Liver (tissue), 9 donors: ENCODE measurements around the gene GNB5. TPM values are rescaled to one million over a fixed set of nuclear protein-coding genes. Genes with fewer than 3 reads are reported as not detected.

Experiments used
- DNase-seq: peaks from one replicate; pipeline ENCODE4 v3.0.0-alpha.2; 2017; ENCODE audit warnings: low spot score
- H3K27ac ChIP-seq, 2 donors: one replicate each; pipeline ENCODE4 v1.7.0; 2013; ENCODE audit warnings: inconsistent platforms in 2 of 2, low read length in 2 of 2, control low read depth in 1 of 2, low read depth in 1 of 2, mild to moderate bottlenecking in 1 of 2
- H3K27me3 ChIP-seq, 4 donors: one replicate each; pipeline versions ENCODE4 v1.6.1 to v1.7.0; 2013; ENCODE audit warnings: low read length in 3 of 4, inconsistent platforms in 1 of 4, mild to moderate bottlenecking in 1 of 4, moderate library complexity in 1 of 4; ENCODE audit not compliant: control insufficient read depth in 4 of 4, insufficient read depth in 4 of 4
- H3K36me3 ChIP-seq, 4 donors: one replicate each; pipeline versions ENCODE4 v1.6.1 to v1.7.0; 2013; ENCODE audit warnings: low read length in 3 of 4, mild to moderate bottlenecking in 3 of 4, low read depth in 1 of 4, moderate library complexity in 1 of 4; ENCODE audit not compliant: control insufficient read depth in 4 of 4, insufficient read depth in 3 of 4
- H3K4me1 ChIP-seq, 4 donors: one replicate each; pipeline versions ENCODE4 v1.6.1 to v1.7.0; 2013; ENCODE audit warnings: low read length in 3 of 4, mild to moderate bottlenecking in 3 of 4, moderate library complexity in 1 of 4; ENCODE audit not compliant: control insufficient read depth in 4 of 4, insufficient read depth in 4 of 4
- H3K4me3 ChIP-seq, 3 donors: one replicate each; pipeline versions ENCODE4 v1.6.1 to v1.7.0; 2013; ENCODE audit warnings: low read length in 3 of 3, control low read depth in 1 of 3, low read depth in 1 of 3, mild to moderate bottlenecking in 1 of 3
- H3K9ac ChIP-seq, 2 donors: one replicate each; pipeline ENCODE4 v1.7.0; 2013; ENCODE audit warnings: low read length in 2 of 2, mild to moderate bottlenecking in 2 of 2, moderate library complexity in 2 of 2, control low read depth in 1 of 2, low read depth in 1 of 2
- H3K9me3 ChIP-seq, 4 donors: one replicate each; pipeline versions ENCODE4 v1.6.1 to v1.7.0; 2013; ENCODE audit warnings: low read length in 3 of 4; ENCODE audit not compliant: control insufficient read depth in 4 of 4
- ATF3 ChIP-seq: IDR thresholded peaks from 2 replicates; pipeline ENCODE4 v1.6.1; 2016; ENCODE audit warnings: antibody characterized with exemption
- CTCF ChIP-seq: fragments of 150-350 bp; IDR thresholded peaks from 2 replicates; pipeline ENCODE4 v1.5.1; 2017; ENCODE audit warnings: improper control_type of control experiment, low read depth, low read length; ENCODE audit not compliant: missing input control
- EGR1 ChIP-seq, 2 donors: IDR thresholded peaks; 2 replicates each; pipeline ENCODE4 v1.6.1; 2016 to 2018; ENCODE audit warnings: antibody characterized with exemption in 2 of 2, low read depth in 2 of 2
- FOXA1 ChIP-seq: IDR thresholded peaks from 2 replicates; pipeline ENCODE4 v1.6.1; 2016; ENCODE audit warnings: antibody characterized with exemption
- FOXA2 ChIP-seq: IDR thresholded peaks from 2 replicates; pipeline ENCODE4 v1.6.1; 2016; ENCODE audit warnings: antibody characterized with exemption
- GABPA ChIP-seq, 2 donors: IDR thresholded peaks in 1 of 2; conservative IDR thresholded peaks in 1 of 2; 2 replicates each; pipeline ENCODE4 v1.6.1; 2016; ENCODE audit warnings: antibody characterized with exemption in 2 of 2, mild to moderate bottlenecking in 1 of 2, moderate library complexity in 1 of 2
- HNF4A ChIP-seq, 2 donors: conservative IDR thresholded peaks; 2 replicates each; pipeline ENCODE4 v1.6.1; 2016; ENCODE audit warnings: antibody characterized with exemption in 2 of 2, mild to moderate bottlenecking in 2 of 2
- HNF4G ChIP-seq: IDR thresholded peaks from 2 replicates; pipeline ENCODE4 v1.6.1; 2016; ENCODE audit warnings: antibody characterized with exemption
- JUND ChIP-seq, 2 donors: IDR thresholded peaks; 2 replicates each; pipeline ENCODE4 v1.6.1; 2016; ENCODE audit warnings: antibody characterized with exemption in 2 of 2
- NR2F2 ChIP-seq: IDR thresholded peaks from 2 replicates; pipeline ENCODE4 v1.6.1; 2016; ENCODE audit warnings: antibody characterized with exemption
- REST ChIP-seq: IDR thresholded peaks from 2 replicates; pipeline ENCODE4 v1.6.1; 2016; ENCODE audit warnings: antibody characterized with exemption, mild to moderate bottlenecking
- RXRA ChIP-seq, 2 donors: IDR thresholded peaks; 2 replicates each; pipeline ENCODE4 v1.6.1; 2017 to 2018; ENCODE audit warnings: antibody characterized with exemption in 2 of 2, mild to moderate bottlenecking in 1 of 2
- SP1 ChIP-seq: IDR thresholded peaks from 2 replicates; pipeline ENCODE4 v1.6.1; 2018; ENCODE audit warnings: antibody characterized with exemption, mild to moderate bottlenecking
- YY1 ChIP-seq: IDR thresholded peaks from 2 replicates; pipeline ENCODE4 v1.6.1; 2016; ENCODE audit warnings: antibody characterized with exemption, mild to moderate bottlenecking
- ZBTB33 ChIP-seq: IDR thresholded peaks from 2 replicates; pipeline ENCODE4 v1.6.1; 2016; ENCODE audit warnings: antibody characterized with exemption
- WGBS: extraction: QIAGEN DNeasy Blood & Tissue Kit; methylation state at CpG from one replicate; pipeline ENCODE4 v1.1.7; 2013; 5-methylcytosine and 5-hydroxymethylcytosine counted together
- polyA plus RNA-seq, 2 donors: library from polyadenylated mRNA; stranded (reverse) in 1 of 2; unstranded in 1 of 2; fragments of 200-250 nt in 1 of 2; fragments of >200 nt in 1 of 2; fragmentation: Nextera tagmentation in 1 of 2; extraction: Ambion mirVana in 1 of 2; gene quantifications; one replicate each; pipeline versions ENCODE4 v1.2.1 to v1.2.3, GENCODE V29; 2013 to 2015
- total RNA-seq, 2 donors: library from RNA; depleted of rRNA; stranded (reverse); fragments of >200 nt; gene quantifications; one replicate each; pipeline ENCODE4 v1.2.3, GENCODE V29; 2014
- donor health status: healthy.
- donor health status: healthy.
- donor health status: healthy.
- donor health status: healthy.
- donor health status: healthy.

The GNB5 gene
- total and polyA plus RNA-seq, 4 donors: 13.7 to 19.2 (median 15.7) TPM

GRCh38 chr15:52148403-52148802 is 42.8 kb downstream of the GNB5 start:
- no peaks in the 10 kb centered on the region for H3K27me3 ChIP-seq
- H3K9ac ChIP-seq: no peak overlapping the region
- peaks cover 4 to 15% (median 9%) of the 10 kb centered on the region in 4 donors for H3K36me3 ChIP-seq
- 96% methylated on average over 5 of the region's 5 CpGs for WGBS
- H3K4me3 ChIP-seq: no peak overlapping the region
- TF ChIP-seq REST (no peak), FOXA2 (no peak), SP1 (no peak), GABPA (IDR thresholded peaks at IDR 0.05 in 1 of 2, conservative IDR thresholded peaks at IDR 0.05 in 1 of 2) (no peak), HNF4A (conservative IDR thresholded peaks at IDR 0.05) (no peak), ATF3 (no peak), RXRA (IDR thresholded peaks at IDR 0.05) (no peak), CTCF (no peak), HNF4G (no peak), YY1 (no peak), NR2F2 (no peak), ZBTB33 (no peak), JUND (IDR thresholded peaks at IDR 0.05) (no peak), EGR1 (IDR thresholded peaks at IDR 0.05; ENCODE audit: low read depth in 2 of 2) (no peak)
- no peak overlapping the region for H3K27ac ChIP-seq
- DNase-seq: no peak
- no peaks in the 10 kb centered on the region for H3K9me3 ChIP-seq
- H3K4me1 ChIP-seq: no peaks in the 10 kb centered on the region

- 87% methylated on average over 3 of the region's 3 CpGs for WGBS
- no peaks in the 10 kb centered on the region for H3K4me1 ChIP-seq
- DNase-seq: no peak
- no peak overlapping the region for H3K27ac ChIP-seq
- no peaks in the 10 kb centered on the region for H3K27me3 ChIP-seq
- peaks cover 3 to 15% (median 9%) of the 10 kb centered on the region in 4 donors for H3K36me3 ChIP-seq
- no peaks in the 10 kb centered on the region for H3K9me3 ChIP-seq
- H3K9ac ChIP-seq: no peak overlapping the region
- H3K4me3 ChIP-seq: no peak overlapping the region
- TF ChIP-seq FOXA2: no peak
- no peak for TF ChIP-seq REST
- no peak for TF ChIP-seq ATF3
- TF ChIP-seq JUND (IDR thresholded peaks at IDR 0.05): no peak
- no peak for TF ChIP-seq FOXA1
- TF ChIP-seq GABPA (IDR thresholded peaks at IDR 0.05 in 1 of 2, conservative IDR thresholded peaks at IDR 0.05 in 1 of 2): no peak
- TF ChIP-seq ZBTB33: no peak
- TF ChIP-seq SP1: no peak
- no peak for TF ChIP-seq HNF4A (conservative IDR thresholded peaks at IDR 0.05)
- TF ChIP-seq NR2F2: no peak
- no peak for TF ChIP-seq HNF4G
Measured at GRCh38 chr15:52146776-52147175, 44.4 kb downstream of the GNB5 start.
